GM19467 (cell line): ENCODE data around the gene PEX19.
"Not testable (repeated sequence)": the region's sequence is repeated elsewhere in the genome, so short reads cannot be mapped to it uniquely, and the experiment has no call there.

ENCODE experiments used
- ATAC-seq: cut with Tn5 transposase; IDR thresholded peaks from one replicate; pipeline ENCODE4 v1.9.1; 2021; ENCODE audit warnings: mild to moderate bottlenecking, moderate library complexity; ENCODE audit not compliant: unreplicated experiment

Gene PEX19, protein sequence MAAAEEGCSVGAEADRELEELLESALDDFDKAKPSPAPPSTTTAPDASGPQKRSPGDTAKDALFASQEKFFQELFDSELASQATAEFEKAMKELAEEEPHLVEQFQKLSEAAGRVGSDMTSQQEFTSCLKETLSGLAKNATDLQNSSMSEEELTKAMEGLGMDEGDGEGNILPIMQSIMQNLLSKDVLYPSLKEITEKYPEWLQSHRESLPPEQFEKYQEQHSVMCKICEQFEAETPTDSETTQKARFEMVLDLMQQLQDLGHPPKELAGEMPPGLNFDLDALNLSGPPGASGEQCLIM

GRCh38 chr1:160284782-160285344 lies at the start of gene PEX19:
Gene PEX19 (minus strand): TSS chr1:160285133. CDS start chr1:160285124, 9 bp downstream.
- peak; percentile 96 for ATAC-seq

DNA sequence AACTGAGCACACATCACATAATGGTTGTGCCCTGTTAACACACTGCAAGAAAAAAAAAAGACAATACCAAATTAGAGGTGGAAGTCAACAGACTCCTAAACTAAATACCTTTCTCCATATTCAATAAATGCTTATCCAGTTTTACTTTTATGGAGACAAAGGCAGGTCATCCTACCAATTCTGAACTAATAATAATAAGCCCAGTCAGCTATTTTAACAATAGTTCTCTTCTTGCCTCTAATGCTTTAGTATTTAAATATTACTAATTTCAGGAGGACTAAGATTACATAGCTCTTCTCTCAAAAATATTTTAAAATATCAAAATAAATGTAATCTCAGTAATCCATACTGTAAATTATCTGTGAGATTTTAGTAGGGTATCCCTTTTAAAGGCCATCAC lies 47.6 kb upstream of the PEX19 start:
- no peak for ATAC-seq

DNA sequence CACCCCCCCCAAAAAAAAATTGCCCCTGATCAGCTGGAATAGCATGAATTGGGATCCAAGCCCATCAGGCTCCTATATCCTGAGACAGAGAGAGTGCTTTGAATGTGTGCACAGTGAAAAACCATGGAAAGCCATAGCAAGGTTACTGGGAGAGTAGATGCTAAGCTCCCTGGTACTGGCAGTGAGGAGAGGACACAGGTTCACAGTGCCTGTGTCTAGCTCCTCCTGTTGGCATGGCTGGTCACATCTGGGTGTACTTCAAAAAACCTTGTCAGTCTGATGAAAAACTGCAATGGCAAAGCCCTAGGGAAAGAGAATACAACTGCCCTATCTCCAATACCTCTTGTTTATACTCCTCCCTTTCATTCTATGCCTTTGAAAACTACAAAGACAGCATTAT lies 45.2 kb upstream of the PEX19 start:
- ATAC-seq: no peak

DNA sequence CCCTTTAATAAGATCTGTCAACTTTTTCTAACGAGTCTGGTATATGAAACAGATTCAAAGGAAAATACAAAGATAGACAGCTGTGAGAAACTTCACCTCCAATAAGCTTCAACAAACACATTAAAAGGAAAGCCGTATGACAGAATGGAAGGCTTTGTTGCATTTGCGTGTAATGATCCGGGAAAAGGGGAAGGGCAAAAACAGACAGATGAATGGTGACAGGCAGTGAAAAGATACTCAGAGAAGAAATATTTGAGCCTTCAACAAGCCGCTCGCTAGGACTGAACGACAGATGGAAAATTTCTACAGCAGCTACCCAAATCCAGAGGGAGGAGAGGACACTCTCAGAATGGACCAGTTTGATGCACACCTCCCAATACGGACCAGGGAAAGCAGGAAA lies 43.3 kb upstream of the PEX19 start:
- no peak for ATAC-seq

- ATAC-seq: no peak
These were observed 41.5 kb upstream of the PEX19 start for GRCh38 chr1:160326418-160326817.

DNA sequence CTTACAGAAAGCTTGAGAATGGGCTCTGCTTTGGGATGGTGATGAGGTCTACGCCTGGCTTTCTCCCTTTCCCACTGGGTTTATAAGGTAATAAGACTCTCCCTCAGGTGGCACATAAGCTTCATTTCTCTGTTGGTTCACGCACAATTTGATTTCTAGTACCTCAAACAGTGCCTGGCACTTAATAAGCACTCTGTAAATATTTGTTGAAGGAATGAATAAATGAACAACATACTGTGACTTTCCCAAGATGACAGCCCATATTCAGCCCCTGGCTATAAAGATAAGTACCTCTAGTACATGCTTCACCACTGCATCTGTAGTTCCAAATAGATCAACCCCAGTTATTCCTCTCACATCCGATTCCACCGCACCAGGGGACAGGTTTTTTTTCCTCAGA lies 40.3 kb upstream of the PEX19 start:
- ATAC-seq: no peak

- ATAC-seq: no peak
These were observed 37.9 kb upstream of the PEX19 start for GRCh38 chr1:160322831-160323230.

GRCh38 chr1:160315359-160315758 lies 30.4 kb upstream of the PEX19 start:
- no peak for ATAC-seq

GRCh38 chr1:160309571-160309970 lies 24.6 kb upstream of the PEX19 start:
- ATAC-seq: no peak

DNA sequence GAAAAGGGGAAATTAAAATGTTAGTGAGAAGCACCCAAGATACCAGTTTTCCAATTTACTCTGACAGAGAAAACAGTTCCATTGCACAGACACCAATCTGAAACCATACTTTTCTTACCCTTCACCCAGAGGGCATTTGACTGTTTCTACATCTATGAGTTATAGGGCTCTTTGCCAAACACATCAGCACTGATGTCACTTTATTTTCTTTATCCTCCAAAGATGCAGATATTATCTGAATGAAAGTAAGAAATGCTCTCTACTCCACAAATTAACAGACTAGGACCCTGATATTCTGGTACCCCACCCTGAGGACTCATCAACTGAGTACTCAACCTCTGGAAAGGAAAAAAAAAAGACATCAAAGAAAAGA lies 24.2 kb upstream of the PEX19 start:
- ATAC-seq: no peak

DNA sequence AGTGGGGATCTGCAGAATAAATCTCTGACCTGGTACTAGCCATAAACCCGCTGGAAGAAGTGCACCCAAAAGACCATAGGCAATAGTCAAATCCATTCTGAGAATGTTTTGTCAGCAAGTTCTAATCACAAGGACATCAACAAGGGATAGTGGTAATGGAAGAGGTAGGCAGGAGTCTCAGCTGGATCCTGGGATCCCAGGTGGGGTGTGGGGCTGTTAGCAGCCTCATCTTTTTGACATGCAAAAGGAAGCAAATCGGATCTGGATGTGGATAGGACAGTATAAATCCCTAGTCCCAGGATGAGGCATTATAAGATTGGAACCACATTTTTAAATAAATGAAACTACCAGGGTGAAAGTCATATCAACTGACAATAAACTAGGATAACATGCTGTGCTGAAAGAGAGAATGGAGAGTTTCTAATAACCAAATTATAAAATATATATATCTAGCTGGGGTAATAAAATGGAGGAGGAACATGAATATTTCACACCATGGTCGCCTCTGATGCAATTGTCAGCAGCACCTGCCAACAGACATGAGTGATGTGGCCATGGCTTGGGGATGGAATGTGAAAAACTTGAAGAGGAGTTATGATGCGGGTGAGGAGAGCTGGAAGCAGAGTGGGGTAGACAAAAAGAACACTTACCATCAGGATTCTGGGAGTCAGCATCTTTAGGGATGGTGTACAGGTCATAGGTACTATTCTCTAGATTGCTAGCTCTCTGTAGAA lies 23.7 kb upstream of the PEX19 start:
- no peak for ATAC-seq

DNA sequence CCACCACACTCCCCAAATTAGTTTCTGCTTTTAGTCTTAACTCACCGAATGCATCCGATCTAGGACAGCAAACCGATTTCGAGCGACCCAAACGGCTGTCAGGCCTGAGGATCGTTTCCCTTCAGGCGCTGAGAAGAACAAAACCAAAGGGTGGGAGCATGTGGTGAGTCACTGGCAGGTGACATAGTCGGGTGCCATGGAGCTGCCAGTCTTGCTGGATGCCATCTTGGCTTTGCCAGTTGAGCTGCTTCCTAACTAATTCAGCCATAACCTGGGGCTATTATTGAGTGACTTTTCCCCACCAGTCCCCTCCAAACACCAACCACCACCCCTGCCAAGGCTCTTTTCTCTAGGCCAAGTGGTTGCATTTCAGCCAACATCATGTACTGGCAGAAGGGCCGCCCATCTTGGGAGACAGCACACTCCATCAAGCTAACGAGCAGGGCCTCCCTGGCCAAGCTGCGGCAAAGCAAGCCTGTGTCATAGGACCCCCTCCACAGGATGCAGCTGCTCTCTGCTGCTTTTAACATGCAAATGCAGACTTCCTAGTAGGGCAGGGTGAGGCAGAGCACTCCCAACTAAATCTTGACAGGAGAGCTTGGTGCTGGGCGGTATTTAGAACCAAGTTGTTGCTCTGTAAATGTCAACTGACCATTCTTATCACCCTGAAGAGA lies 22.3 kb upstream of the PEX19 start:
- no peak for ATAC-seq

DNA sequence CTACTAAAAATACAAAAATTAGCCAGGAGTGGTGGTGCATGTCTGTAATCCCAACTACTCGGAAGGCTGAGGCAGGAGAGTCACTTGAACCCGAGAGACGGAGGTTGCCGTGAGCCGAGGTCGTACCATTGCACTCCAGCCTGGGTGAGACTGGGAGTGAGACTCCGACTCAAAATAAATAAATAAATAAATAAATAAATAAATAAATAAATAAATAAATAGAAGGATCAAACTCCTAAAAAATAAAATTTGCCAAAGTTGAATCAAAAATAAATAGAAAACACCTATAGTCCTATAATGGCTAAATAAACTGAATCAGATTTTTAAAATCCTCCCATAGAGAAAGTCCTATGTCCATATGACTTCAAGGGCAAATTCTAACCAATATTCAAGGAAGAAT lies 15.2 kb upstream of the PEX19 start:
- no peak for ATAC-seq

DNA sequence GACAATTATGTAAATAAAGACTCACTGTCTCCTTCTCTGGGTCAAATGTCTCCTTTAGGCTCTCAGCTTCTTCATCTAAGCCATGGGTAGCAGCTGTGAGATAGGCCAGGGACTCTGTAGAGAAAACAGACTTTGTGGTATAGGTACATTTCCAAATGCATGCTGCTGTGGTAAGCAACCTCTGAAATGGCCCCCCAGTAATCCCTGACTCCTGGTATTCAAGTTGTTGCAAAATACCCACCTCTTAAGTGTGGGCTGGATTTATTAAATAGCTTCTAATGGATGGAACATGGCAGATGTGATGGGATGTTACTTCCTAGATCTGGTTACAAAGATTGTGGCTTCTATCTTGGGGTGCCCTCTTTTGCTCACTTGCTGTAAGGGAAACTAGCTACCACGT lies 11.1 kb upstream of the PEX19 start:
- ATAC-seq: no peak

DNA sequence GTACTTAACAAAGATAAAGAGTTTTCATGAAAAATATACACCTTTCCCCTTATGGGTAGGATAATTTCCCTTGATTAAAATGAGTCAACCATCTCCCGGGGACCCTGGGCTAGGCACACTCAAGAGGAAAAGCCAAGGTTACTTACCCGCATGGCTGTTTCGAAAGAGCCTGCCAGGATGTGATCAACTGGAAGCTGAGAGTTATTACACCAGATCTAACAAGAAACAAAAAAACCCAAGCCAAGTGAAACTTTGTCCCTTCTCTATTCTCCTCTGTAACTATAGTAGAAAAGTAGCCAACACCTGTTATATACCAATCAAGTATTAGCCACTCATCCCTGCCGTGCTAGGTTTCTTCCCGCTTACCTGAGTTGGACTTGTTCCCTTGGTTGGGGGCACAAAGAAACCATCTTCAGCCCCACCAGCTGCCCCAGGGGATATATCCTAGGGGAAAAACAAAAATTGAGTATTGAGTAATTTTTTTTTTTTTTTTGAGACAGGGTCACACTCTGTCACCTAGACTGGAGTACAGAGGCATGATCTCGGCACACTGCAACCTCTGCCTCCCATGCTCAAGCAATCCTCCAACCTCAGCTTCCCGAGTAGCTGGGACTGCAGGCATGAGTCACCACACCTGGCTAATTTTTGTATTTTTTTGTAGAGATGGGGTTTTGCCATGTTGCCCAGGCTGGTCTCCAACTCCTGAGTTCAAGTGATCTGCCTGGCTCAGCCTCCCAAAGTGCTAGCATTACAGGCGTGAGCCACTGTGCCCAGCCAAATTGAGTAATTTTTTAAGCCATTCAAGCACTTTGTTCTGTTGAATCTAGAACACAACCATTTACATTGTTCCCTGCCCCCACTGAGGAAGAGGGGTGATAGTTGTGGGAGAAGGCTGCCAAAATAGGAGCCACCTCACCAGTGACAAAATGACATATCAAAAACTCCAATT lies 8.4 kb upstream of the PEX19 start:
- no peak for ATAC-seq

DNA sequence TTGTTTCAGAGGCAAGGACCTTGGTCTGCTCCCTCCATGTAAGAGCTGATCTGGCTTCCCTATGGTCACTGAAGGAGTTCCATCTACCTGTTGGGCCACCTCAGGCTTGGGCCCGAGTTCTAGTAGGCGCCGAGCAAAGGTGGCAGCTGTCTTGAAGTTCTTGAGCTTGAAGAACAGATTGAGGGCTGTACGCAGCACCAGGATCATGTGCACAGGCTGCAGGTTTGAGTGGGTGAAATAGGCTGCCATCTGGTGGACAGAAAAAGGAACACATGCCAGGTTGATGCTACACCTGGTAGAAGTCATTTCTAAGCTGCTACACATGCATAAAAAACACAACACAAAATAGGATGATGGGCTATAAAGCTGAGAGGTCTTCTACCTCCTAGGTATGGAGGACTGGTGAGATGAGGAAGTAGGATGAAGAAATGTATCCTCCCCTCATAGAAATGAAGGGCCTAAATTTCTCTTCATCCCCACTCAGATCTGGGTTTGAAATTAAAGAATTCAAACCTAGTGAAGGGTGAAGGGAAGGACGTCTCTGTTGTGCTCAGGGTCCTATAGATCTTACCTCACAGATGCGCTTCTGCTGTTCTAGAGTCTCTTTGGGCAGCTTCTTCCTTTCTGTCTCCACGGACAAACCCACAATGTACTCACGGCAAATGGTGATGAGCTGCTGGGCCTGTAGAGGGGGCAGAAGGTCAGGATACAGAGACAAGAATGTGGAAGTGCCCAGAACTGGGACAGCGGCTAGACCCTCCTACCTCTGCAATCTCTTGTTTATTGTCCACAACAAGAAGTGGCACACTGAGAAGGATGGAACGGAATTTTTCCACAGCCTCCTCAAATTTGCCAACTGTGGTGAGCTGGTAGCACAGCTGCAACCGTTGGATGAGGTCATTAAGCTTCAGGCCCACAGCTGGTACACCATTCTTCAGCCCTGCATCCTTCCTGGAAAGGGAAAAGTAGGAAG lies 6.6 kb upstream of the PEX19 start:
- no peak for ATAC-seq

DNA sequence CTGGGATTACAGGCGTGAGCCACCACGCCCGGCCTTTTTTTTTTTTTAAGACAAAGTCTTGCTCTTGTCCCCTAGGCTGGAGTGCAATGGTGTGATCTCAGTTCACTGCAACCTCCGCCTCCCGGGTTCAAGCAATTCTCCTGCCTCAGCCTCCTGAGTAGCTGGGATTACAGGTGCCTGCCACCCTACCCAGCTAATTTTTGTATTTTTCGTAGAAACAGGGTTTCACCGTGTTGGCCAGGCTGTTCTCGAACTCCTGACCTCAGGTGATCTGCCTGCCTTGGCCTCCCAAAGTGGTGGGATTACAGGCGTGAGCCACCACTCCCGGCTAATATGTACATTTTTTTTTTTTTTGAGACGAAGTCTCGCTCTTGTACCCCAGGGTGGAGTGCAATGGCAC lies 2.8 kb upstream of the PEX19 start:
- ATAC-seq: not testable (repeated sequence)

DNA sequence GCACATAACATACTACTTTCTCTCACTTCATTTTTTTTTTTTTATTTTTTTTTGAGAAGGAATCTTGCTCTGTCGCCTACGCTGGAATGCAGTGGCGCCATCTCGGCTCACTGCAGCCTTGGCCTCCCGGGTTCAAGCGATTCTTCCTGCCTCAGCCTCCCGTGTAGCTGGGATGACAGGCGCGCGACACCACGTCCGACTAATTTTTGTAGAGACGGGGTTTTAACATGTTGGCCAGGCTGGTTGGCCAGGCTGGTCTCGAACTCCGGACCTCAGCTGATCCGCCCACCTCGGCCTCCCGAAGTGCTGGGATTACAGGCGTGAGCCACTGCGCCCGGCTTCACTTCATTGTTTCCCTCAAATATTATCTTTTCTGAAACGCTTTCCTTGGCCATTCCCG lies 573 bp upstream of the PEX19 start:
- no peak for ATAC-seq

- ATAC-seq: no peak
These were observed 632 bp downstream of the PEX19 start for GRCh38 chr1:160284220-160284781.
